ENCODE results near the gene CCDC138. TPM values are rescaled to one million over a fixed set of nuclear protein-coding genes. Genes with fewer than 3 reads are reported as not detected.
A peak's percentile ranks its signal among the peaks of the same experiment; 100 is the strongest.

Gene CCDC138
- total RNA-seq, 1 donor, result 9.1 TPM

GRCh38 chr2:108845923-108846322, 59.4 kb downstream of the CCDC138 start:
- TF ChIP-seq CTCF (IDR thresholded peaks at IDR 0.05; ENCODE audit: insufficient read depth, low read depth, low read length), result no peak
- no peak for DNase-seq (ENCODE audit: low read depth)
- H3K4me3 ChIP-seq (ENCODE audit: low read depth, low read length), result no peak overlapping the region

- TF ChIP-seq CTCF (IDR thresholded peaks at IDR 0.05; ENCODE audit: insufficient read depth, low read depth, low read length), result no peak
Measured at GRCh38 chr2:108847000-108847399, 60.4 kb downstream of the CCDC138 start.

GRCh38 chr2:108852375-108852774, 65.8 kb downstream of the CCDC138 start:
- TF ChIP-seq CTCF (IDR thresholded peaks at IDR 0.05; ENCODE audit: insufficient read depth, low read depth, low read length), result no peak
- no peak for DNase-seq (ENCODE audit: low read depth)
- H3K4me3 ChIP-seq (ENCODE audit: low read depth, low read length), result no peak overlapping the region

More at GRCh38 chr2:108847000-108847399, 60.4 kb downstream of the CCDC138 start:
- no peak overlapping the region for H3K4me3 ChIP-seq (ENCODE audit: low read depth, low read length)
- DNase-seq (ENCODE audit: low read depth), result no peak

- TF ChIP-seq CTCF (IDR thresholded peaks at IDR 0.05; ENCODE audit: insufficient read depth, low read depth, low read length), result no peak
- H3K4me3 ChIP-seq (ENCODE audit: low read depth, low read length), result no peak overlapping the region
- peak; percentile 10 for DNase-seq (ENCODE audit: low read depth)
Measured at GRCh38 chr2:108853421-108853820, 66.8 kb downstream of the CCDC138 start.

- no peak for DNase-seq (ENCODE audit: low read depth)
- H3K4me3 ChIP-seq (ENCODE audit: low read depth, low read length), result no peak overlapping the region
- TF ChIP-seq CTCF (IDR thresholded peaks at IDR 0.05; ENCODE audit: insufficient read depth, low read depth, low read length), result no peak
Measured at GRCh38 chr2:108854484-108854883, 67.9 kb downstream of the CCDC138 start.

GRCh38 chr2:108855194-108855593, 68.6 kb downstream of the CCDC138 start:
- H3K4me3 ChIP-seq (ENCODE audit: low read depth, low read length), result no peak overlapping the region
- peak; percentile 7 for DNase-seq (ENCODE audit: low read depth)
- no peak for TF ChIP-seq CTCF (IDR thresholded peaks at IDR 0.05; ENCODE audit: insufficient read depth, low read depth, low read length)

- TF ChIP-seq CTCF (IDR thresholded peaks at IDR 0.05; ENCODE audit: insufficient read depth, low read depth, low read length), result no peak
- H3K4me3 ChIP-seq (ENCODE audit: low read depth, low read length), result no peak overlapping the region
- DNase-seq (ENCODE audit: low read depth), result peak; percentile 21
Measured at GRCh38 chr2:108858894-108859293, 72.3 kb downstream of the CCDC138 start.

All from fibroblast of villous mesenchyme (primary cell).